OCI-LY7 (cell line): Measurements from ENCODE around the gene FOXN1. TPM values are rescaled to one million over a fixed set of nuclear protein-coding genes. Genes with fewer than 3 reads are reported as not detected.

Source experiments
- BruUV-seq: library from RNA; stranded (reverse); fragments of 400-500 nt; replicated peaks from 2 replicates; lab custom pipeline; 2021; lab: Mats Ljungman, UMichigan
- CTCF ChIA-PET: fragments of 300-600 bp; sonication (Branson Sonifier 250); formaldehyde crosslinking; loops from one replicate; lab custom pipeline; 2022; ENCODE audit warnings: antibody characterized with exemption; ENCODE audit not compliant: unreplicated experiment; lab: Charles Lee
- POLR2A ChIA-PET: fragments of 300-600 bp; sonication (Branson Sonifier 250); formaldehyde crosslinking; loops from one replicate; lab custom pipeline; 2022; ENCODE audit warnings: antibody characterized with exemption; lab: Charles Lee
- DNase-seq: peaks from one replicate; pipeline ENCODE4 v3.0.0-alpha.2; 2015; ENCODE audit warnings: low spot score
- H2AFZ ChIP-seq: fragments of 200-600 bp; sonication (generic), shearing (Covaris generic); 2 replicates; pipeline ENCODE4 v1.6.1; 2014; ENCODE audit warnings: mild to moderate bottlenecking, antibody characterized with exemption, low read length, moderate library complexity
- H3K27ac ChIP-seq: fragments of 200-600 bp; sonication (generic); 2 replicates; pipeline ENCODE4 v1.5.1; 2014; ENCODE audit warnings: mixed run types, low read depth, mild to moderate bottlenecking, moderate library complexity, low read length, inconsistent platforms; ENCODE audit not compliant: poor library complexity, severe bottlenecking
- H3K36me3 ChIP-seq: fragments of 200-600 bp; sonication (generic); 2 replicates; pipeline ENCODE4 v1.6.1; 2014; ENCODE audit warnings: mild to moderate bottlenecking, antibody characterized with exemption, low read length, moderate library complexity, mixed read lengths; ENCODE audit not compliant: insufficient read depth
- H3K4me1 ChIP-seq: fragments of 200-600 bp; sonication (generic); 2 replicates; pipeline ENCODE4 v1.5.1; 2014; ENCODE audit warnings: mild to moderate bottlenecking, low read length; ENCODE audit not compliant: insufficient read depth, poor library complexity, severe bottlenecking
- H3K4me2 ChIP-seq: fragments of 200-600 bp; sonication (generic); 2 replicates; pipeline ENCODE4 v1.6.1; 2014; ENCODE audit warnings: mild to moderate bottlenecking, low read length
- H3K4me3 ChIP-seq: fragments of 200-600 bp; sonication (generic); 2 replicates; pipeline ENCODE4 v1.5.1; 2014; ENCODE audit warnings: mild to moderate bottlenecking, low read depth, low read length; ENCODE audit not compliant: poor library complexity, severe bottlenecking
- H3K79me2 ChIP-seq: fragments of 200-600 bp; sonication (generic); 2 replicates; pipeline ENCODE4 v1.6.1; 2016; ENCODE audit warnings: low read depth, mild to moderate bottlenecking, low read length, moderate library complexity, mixed read lengths; ENCODE audit not compliant: insufficient read depth
- H3K9me2 ChIP-seq: fragments of 200-600 bp; sonication (generic); 2 replicates; pipeline ENCODE4 v1.6.1; 2016; ENCODE audit warnings: mild to moderate bottlenecking, low read length, mixed read lengths; ENCODE audit not compliant: insufficient read depth
- H3K9me3 ChIP-seq: fragments of 200-600 bp; sonication (generic); 2 replicates; pipeline ENCODE4 v1.6.1; 2014; ENCODE audit warnings: mild to moderate bottlenecking, mixed run types, low read length, mixed read lengths
- H4K20me1 ChIP-seq: fragments of 200-600 bp; sonication (generic); 2 replicates; pipeline ENCODE4 v1.6.1; 2014; ENCODE audit warnings: mild to moderate bottlenecking, antibody characterized with exemption, low read length, moderate library complexity, mixed read lengths; ENCODE audit not compliant: insufficient read depth
- EZH2phosphoT487 ChIP-seq: fragments of 200-600 bp; sonication (generic); IDR thresholded peaks from 2 replicates; pipeline ENCODE4 v1.6.1; 2018; ENCODE audit warnings: low read depth, borderline replicate concordance, mild to moderate bottlenecking, mixed run types, antibody characterized with exemption, low read length, moderate library complexity, mixed read lengths
- intact Hi-C: fragments of 100-400 bp; cut with micrococcal nuclease; formaldehyde crosslinking; loops from one replicate; pipeline ENCODE4 v1.10.0; 2022; ENCODE audit not compliant: unreplicated experiment
- total RNA-seq, 2 experiments: library from RNA; depleted of rRNA in 1 of 2; stranded (reverse); fragments of >200 nt in 1 of 2; shearing (Covaris generic) in 1 of 2; gene quantifications; 2 replicates each; pipeline ENCODE4 v1.2.3, GENCODE V29; 2014 to 2022
- TF ChIP-seq, protein P1 (sequence below): fragments of 200-600 bp; sonication (generic); conservative IDR thresholded peaks from 2 replicates; pipeline ENCODE4 v1.5.1; 2014; ENCODE audit warnings: mild to moderate bottlenecking, antibody characterized with exemption, low read length, moderate library complexity, mixed read lengths

FOXN1 gene
- total RNA-seq, 2 experiments from 2014 or later, result not detected

DNA sequence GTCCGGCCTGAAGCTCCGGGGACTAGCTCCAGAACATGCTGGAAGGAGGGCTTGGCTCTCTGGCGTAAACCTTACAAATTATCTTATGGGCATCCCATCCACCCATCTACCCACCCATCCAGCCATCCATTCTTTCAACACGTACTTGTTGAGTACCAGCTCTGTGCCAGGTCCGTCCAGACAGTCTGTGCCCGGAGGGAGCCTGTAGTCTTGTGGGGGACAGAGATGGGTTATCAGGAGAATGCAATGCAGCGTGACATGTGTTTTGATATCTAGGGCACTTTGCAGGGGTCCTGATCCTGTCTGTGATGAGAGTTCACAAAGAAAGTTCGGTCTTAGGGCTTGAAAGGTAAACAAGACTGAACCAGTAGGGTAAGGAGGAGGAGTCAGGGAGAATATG, 36.8 kb upstream of the FOXN1 start:
- H4K20me1 ChIP-seq, result no peaks in the 10 kb centered on the region
- H3K4me3 ChIP-seq, result no peak overlapping the region
- no peak for DNase-seq
- ChIA-PET POLR2A (no interaction called here), CTCF (no interaction called here)
- no peaks in the 10 kb centered on the region for H3K79me2 ChIP-seq
- H3K36me3 ChIP-seq, result no peaks in the 10 kb centered on the region
- BruUV-seq, result no TSS peak
- H3K4me1 ChIP-seq, result no peaks in the 10 kb centered on the region
- intact Hi-C loops, result no loop called here
- H3K9me2 ChIP-seq, result no peaks in the 10 kb centered on the region
- no peak overlapping the region for H2AFZ ChIP-seq
- no peak overlapping the region for H3K4me2 ChIP-seq
- H3K27ac ChIP-seq, result no peak overlapping the region
- TF ChIP-seq EZH2phosphoT487, result no peak
- TF ChIP-seq, protein P1, sequence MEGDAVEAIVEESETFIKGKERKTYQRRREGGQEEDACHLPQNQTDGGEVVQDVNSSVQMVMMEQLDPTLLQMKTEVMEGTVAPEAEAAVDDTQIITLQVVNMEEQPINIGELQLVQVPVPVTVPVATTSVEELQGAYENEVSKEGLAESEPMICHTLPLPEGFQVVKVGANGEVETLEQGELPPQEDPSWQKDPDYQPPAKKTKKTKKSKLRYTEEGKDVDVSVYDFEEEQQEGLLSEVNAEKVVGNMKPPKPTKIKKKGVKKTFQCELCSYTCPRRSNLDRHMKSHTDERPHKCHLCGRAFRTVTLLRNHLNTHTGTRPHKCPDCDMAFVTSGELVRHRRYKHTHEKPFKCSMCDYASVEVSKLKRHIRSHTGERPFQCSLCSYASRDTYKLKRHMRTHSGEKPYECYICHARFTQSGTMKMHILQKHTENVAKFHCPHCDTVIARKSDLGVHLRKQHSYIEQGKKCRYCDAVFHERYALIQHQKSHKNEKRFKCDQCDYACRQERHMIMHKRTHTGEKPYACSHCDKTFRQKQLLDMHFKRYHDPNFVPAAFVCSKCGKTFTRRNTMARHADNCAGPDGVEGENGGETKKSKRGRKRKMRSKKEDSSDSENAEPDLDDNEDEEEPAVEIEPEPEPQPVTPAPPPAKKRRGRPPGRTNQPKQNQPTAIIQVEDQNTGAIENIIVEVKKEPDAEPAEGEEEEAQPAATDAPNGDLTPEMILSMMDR, result no peak
- H3K9me3 ChIP-seq, result no peaks in the 10 kb centered on the region

DNA sequence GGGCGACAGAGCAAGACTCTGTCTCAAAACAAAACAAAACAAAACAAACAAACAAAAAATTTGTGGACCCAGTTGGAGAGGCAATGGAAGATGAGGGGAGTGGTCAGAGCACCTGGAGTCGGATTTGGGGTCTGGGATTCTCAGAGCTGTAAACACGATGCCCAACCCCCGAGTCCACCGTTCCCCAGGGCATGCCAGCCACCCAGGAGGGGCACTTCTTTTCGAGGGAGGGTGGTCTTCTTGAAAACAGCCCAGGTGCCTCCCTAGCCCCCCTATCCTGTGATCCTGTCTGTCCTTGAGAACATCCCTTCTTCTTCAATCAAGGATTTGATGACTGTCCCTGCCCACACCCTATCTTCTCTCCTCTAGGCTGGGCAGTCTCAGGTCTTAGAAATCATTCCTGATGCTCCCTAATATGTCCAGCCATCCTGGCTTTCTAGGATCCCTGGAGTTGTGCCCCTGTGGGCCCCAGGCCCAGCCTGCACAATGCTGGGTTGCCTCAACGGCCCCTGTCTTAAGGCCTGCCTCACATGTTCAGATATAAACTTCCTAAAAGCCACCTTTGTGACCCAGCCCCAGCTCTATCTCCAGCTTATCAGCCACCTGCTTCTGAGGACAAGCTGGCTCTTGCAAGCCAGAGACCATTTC, 35.8 kb upstream of the FOXN1 start:
- intact Hi-C loops, result no loop called here
- Histone ChIP-seq H3K4me1 (no peaks in the 10 kb centered on the region), H4K20me1 (no peaks in the 10 kb centered on the region), H3K79me2 (no peaks in the 10 kb centered on the region), H3K27ac (no peak overlapping the region), H2AFZ (no peak overlapping the region), H3K4me2 (no peak overlapping the region), H3K36me3 (no peaks in the 10 kb centered on the region), H3K9me3 (no peaks in the 10 kb centered on the region), H3K4me3 (no peak overlapping the region), H3K9me2 (no peaks in the 10 kb centered on the region)
- DNase-seq, result no peak
- POLR2A ChIA-PET, result no interaction called here
- TF ChIP-seq, protein P1, result no peak
- TF ChIP-seq EZH2phosphoT487, result no peak
- no TSS peak for BruUV-seq
- CTCF ChIA-PET, result no interaction called here

DNA sequence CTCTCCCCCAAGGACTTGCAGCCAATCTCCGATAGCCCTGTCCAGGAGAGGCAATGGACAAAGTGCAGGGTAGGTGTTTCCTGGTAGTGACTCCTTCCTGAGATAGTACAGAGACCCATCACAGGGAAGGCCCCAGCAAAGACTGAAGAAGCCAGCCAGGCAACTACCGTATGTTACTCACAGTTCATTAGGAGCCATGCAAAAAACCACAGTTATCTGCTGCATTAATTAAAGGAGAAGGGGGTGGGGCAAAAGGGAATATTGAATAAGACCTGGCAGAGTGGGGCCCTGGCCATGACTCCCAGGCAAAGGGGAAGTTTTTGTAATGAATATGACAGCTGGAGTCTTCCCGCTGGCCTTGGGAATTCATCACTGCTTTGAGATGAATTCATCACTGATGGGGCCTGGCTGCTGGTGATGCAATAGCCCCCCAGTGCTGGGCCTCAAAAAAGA, 35.2 kb upstream of the FOXN1 start:
- Histone ChIP-seq H3K4me3 (no peak overlapping the region), H3K4me1 (no peaks in the 10 kb centered on the region), H3K79me2 (no peaks in the 10 kb centered on the region), H3K9me3 (no peaks in the 10 kb centered on the region), H4K20me1 (no peaks in the 10 kb centered on the region), H3K36me3 (no peaks in the 10 kb centered on the region), H3K9me2 (no peaks in the 10 kb centered on the region), H3K4me2 (no peak overlapping the region), H3K27ac (no peak overlapping the region), H2AFZ (no peak overlapping the region)
- intact Hi-C loops, result no loop called here
- no peak for TF ChIP-seq EZH2phosphoT487
- TF ChIP-seq, protein P1, result no peak
- ChIA-PET CTCF (no interaction called here), POLR2A (no interaction called here)
- DNase-seq, result no peak
- no TSS peak for BruUV-seq
